Fibroblast of mammary gland (primary cell): ENCODE measurements around the gene TLCD3B.
"Not testable (repeated sequence)": the region's sequence is repeated elsewhere in the genome, so short reads cannot be mapped to it uniquely, and the experiment has no call there.

Experiments used
- DNase-seq: peaks from one replicate; pipeline ENCODE4 v3.0.0-alpha.2; 2010; ENCODE audit warnings: low read depth
- H3K4me3 ChIP-seq: 2 replicates; pipeline ENCODE4 v1.5.1; 2011; ENCODE audit warnings: low read depth, mild to moderate bottlenecking, low read length, moderate library complexity; ENCODE audit not compliant: control insufficient read depth
- CTCF ChIP-seq: conservative IDR thresholded peaks from 2 replicates; pipeline ENCODE4 v1.5.1; 2011; ENCODE audit warnings: low read depth, low read length, inconsistent platforms; ENCODE audit not compliant: control insufficient read depth, insufficient read depth

The TLCD3B gene

GRCh38 chr16:30026449-30026848 lies 4.6 kb downstream of the TLCD3B start:
- DNase-seq: no peak
- no peak for TF ChIP-seq CTCF
- H3K4me3 ChIP-seq: no peak overlapping the region

GRCh38 chr16:30025574-30025973 lies 5.5 kb downstream of the TLCD3B start:
- no peak overlapping the region for H3K4me3 ChIP-seq
- DNase-seq: no peak
- no peak for TF ChIP-seq CTCF

DNA sequence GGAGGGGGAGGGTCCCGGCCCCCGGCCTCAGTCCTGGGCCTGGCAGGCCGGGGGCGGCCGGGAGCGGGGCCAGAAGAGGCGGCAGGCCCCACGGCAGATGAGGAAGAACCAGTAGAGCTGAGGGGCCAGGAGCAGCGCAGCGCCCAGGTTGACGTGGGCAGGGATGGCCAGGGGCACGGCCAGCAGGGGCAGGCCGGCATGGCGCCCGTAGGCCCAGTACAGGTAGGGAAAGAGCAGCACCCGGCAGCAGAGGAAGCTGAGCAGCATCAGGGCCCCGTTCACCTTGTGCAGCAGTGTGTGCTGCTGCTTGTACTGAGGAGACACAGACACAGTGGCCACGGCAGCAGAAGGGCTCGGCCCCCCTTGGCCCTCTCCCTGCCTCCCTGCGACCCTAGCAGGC lies 5.9 kb downstream of the TLCD3B start:
- no peak for TF ChIP-seq CTCF
- no peak for DNase-seq
- no peak overlapping the region for H3K4me3 ChIP-seq

DNA sequence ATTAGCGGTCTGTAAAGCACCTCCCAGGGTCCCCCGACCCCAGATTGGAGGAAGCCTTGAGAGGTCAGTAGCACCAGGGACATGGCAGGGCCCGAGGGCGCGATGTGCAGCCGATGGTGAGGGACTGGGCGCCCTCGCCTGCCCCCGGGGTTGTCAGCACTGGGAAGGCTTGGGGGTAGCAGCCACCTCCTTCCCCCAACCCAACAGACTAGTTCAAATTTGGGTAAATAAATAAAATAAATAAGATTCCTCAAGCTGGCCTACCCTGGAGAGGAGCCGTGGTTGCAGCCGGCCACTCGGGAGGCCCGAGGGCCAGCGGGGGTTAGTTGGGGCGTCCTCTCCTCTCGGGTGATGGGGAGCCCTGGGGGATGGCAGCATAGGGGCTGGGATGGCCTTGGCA lies 6.6 kb downstream of the TLCD3B start:
- no peak for TF ChIP-seq CTCF
- H3K4me3 ChIP-seq: no peak overlapping the region
- no peak for DNase-seq

DNA sequence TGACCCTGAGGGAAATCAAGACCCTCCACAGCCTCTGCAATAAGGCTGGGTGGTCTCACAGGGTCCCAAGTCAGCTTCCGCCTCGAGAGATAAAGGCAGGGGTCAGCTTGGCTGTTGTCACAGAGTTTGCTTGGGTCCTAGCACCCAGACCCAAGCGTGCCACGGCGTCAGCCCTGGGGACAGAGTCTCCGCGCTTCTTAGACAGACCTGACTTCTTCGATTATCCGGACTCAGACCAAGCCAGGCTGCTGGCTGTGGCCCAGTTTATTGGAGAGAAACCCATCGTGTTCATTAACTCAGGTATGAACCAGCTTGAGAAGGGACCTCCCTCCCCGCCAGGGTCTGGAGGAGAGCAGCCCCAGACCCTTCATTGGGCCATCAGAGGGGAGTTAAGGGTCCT lies 7.5 kb downstream of the TLCD3B start:
- no peak for DNase-seq
- H3K4me3 ChIP-seq: no peak overlapping the region
- TF ChIP-seq CTCF: no peak

- no peak for DNase-seq
- no peak within 1 kb of the TSS for H3K4me3 ChIP-seq
- TF ChIP-seq CTCF: no peak
Observed at GRCh38 chr16:30022887-30023286, 8.2 kb downstream of the TLCD3B start, which contains the start of gene C16orf92. C16orf92 (plus strand) TSS chr16:30023198; CDS start chr16:30023341, 143 bp downstream.

DNA sequence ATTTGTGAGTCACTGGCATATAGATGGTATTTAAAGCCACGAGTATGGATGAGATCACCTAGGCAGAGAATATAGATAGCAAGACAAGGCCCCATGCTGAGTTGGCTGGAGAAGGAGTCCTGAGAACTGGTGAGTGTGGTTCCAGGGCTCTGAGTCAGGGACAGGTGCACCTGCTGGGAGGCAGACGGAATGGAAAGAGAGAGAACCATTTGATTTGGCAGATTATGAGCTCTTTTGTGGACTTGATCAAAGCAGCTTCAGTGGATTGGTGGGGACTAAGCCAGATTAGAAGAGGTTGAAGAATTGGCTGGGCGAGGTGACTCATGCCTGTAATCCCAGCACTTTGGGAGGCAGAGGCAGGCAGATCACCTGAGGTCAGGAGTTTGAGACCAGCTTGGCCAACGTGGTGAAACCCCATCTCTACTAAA lies 12.3 kb downstream of the TLCD3B start:
- H3K4me3 ChIP-seq: no peak overlapping the region
- no peak for TF ChIP-seq CTCF
- no peak for DNase-seq

DNA sequence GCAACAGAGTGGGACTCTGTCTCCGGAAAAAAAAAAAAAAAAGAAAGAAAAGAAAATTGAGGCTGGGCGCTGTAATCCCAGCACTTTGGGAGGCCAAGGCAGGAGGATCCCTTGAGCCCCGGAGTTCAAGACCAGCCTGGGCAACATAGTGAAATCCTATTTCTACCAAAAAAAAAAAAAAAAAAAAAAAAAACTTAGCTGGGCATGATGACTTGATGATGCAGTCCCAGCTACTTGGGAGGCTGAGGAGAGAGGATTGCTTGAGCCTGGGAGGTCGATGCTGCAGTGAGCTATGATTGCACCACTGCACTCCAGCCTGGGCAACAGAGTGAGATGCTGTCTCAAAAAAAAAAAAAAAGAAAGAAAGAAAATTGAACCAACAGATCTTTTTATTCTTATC lies 13.1 kb downstream of the TLCD3B start:
- not testable (repeated sequence) for DNase-seq, H3K4me3 ChIP-seq
